NCI-H82 (cell line): ENCODE results near the gene NOL3.

Source experiments
- DNase-seq: peaks from one replicate; lab custom pipeline; 2025; lab: John Stamatoyannopoulos, UW

NOL3 gene

DNA sequence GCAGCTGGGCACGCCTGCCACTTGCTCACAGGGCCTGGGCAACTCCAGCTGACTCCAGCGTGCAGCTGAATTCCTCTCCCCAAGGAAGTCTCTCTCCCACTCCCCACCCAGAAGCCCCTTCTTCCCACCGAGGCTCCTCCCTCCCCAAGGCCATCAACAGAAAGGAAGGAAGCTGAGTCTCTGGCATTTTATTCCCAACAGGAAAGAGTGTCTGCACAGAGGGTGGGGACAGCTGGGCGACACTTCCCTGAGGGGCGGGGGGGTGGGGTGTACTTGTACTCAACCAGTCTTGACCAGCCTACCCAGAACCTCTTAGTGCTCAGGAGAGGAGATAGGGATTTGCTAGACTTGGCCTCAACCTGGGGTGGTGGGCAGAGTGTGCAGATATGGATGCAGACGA, 19.7 kb downstream of the NOL3 start, which contains the start of gene EXOC3L1:
EXOC3L1 (minus strand) TSS at position 96 of the 400 bp plus-strand sequence. CDS start 460 bp downstream, outside the sequence.
- peak; percentile 23 for DNase-seq

GRCh38 chr16:67190448-67191399, 20.4 kb downstream of the NOL3 start:
- no peak for DNase-seq

DNA sequence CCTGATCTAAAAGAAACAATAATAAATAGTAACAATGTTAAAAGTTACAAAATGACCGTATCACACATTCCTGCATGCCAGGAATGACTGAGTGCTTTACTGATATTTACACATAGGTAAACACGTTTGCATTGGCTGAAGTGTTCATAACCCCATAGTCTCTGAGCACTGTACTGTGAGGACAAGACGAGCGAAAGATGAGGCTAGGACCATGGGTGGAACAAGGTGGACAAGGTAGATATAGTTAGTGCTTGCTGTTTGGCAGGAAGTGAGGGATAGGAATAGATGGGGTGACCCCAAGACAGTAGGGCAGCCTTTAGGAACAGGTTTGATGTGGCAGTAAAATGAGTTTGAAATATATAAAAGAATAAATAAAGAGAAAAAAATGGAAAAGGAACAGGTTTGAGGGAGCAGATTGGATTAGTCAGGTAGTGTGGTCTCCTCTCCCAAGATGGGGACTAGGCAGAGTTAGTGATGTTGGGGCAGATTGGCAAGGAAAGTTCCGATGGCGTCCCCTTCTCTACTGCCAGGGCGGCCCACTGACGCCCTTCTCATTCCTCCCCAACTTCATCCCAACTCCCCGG, 21.2 kb downstream of the NOL3 start:
- no peak for DNase-seq

DNA sequence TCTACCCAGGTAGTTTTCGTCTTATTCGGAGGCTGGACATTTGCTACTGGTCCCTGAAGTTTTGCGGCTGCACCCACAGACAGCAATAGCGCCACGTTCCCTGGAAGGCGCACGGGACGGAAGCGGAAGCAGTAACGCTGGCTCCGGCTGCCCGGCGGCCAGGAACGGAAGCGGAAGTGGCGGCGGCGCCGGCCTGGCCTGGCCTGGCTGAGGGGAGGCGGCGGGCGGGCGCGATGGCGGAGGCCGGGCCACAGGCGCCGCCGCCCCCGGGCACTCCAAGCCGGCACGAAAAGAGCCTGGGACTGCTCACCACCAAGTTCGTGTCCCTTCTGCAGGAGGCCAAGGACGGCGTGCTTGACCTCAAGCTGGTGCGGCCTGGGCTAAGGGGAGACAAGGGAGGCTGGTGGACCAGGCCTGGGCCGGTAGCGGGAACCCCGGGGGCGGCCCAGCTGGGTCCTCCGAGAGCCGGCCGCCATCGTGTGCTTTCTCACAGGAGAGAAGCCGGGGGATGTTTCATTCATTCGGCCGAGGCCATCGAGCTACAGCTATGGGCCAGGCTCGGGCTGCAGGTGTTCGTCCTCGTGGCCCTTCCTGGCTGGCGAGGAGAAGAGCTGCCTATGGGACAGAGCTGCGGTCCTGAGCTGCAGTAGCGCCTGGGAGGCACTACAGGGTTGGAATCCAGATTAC, 21.8 kb downstream of the NOL3 start, which contains the start of gene E2F4:
E2F4 (plus strand) TSS at position 161 of the 687 bp plus-strand sequence; CDS start at position 234, 73 bp downstream.
- peak; percentile 92 for DNase-seq

- DNase-seq = no peak
These were observed 22.5 kb downstream of the NOL3 start for GRCh38 chr16:67192781-67193361.

DNA sequence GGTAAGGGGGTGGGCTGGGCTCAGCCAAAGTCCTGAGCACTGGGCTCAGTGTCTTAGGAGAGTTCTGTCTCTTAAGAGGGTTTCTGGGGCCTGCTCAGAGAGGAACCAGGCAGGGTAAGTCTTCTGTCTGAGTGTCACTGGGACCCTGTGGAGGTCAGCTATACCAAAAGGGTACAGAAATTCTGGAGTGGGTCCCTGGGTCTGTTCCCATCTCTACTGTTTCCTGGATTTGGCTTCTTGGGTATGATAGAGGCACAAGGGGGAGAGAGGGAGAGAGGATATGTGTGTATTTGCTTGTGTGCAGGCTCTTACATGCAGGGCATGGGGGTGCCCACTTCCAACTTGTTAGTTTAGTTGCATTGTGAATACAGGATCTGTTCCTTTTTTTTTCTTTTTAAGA, 23.2 kb downstream of the NOL3 start:
- no peak for DNase-seq

- DNase-seq = no peak
These were observed 23.9 kb downstream of the NOL3 start for GRCh38 chr16:67194260-67194659.

DNA sequence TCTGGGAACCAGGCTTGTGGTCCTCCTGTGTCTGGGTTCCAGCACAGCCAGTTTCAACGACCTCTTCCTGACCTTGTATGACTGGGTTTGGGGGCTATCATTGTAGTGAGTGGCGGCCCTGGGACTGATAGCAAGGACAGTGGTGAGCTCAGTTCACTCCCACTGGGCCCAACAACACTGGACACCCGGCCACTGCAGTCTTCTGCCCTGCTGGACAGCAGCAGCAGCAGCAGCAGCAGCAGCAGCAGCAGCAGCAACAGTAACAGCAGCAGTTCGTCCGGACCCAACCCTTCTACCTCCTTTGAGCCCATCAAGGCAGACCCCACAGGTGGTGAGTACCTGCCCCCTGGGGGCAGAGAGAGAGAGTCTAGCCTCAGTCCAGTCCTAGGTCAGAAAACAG, 25.3 kb downstream of the NOL3 start:
- no peak for DNase-seq

DNA sequence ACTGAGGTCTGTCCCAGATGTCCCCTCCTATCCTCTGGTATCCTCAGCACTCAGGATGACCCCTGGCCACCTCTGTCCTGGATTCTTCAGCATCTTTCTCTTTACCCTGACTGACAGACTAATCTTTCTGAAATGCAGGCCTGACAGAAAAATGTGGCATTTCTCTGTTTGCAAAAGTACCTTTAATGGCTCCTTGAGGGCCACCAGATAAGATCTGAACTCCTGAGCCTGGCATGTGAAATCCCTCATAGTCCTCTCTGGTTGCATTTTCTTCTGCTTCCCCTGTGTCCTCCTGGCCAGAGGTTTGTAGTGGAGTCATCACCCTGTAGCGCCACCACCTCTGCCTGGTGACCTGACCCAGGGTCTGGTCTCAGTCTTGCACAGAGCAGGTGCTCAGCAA, 26.5 kb downstream of the NOL3 start:
- no peak for DNase-seq

- DNase-seq = no peak
These were observed 27.4 kb downstream of the NOL3 start for GRCh38 chr16:67197704-67198103.

DNA sequence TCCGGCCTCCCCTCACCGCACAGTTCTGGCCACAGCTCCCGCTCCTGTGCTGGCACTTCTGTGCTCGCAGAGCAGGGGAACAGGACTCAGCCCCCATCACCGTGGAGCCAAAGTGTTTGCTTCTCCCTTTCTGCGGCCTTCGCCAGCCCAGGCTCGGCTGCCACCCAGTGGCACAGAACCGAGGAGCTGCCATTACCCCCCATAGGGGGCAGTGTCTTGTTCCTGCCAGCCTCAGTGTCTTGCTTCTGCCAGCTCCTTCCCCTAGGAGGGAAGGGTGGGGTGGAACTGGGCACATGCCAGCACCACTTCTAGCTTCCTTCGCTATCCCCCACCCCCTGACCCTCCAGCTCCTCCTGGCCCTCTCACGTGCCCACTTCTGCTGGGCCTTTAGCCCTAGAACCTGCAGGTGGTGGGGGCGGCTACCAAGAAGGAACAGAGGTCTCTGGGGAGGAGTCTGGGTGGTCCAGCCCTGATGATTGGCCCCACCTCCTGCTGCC, 27.9 kb downstream of the NOL3 start:
- DNase-seq = no peak

- no peak for DNase-seq
These were observed 28.9 kb downstream of the NOL3 start, which contains the start of gene ELMO3 for GRCh38 chr16:67199011-67199807. Gene ELMO3 (plus strand): TSS chr16:67199131. CDS start chr16:67199327, 196 bp downstream.

DNA sequence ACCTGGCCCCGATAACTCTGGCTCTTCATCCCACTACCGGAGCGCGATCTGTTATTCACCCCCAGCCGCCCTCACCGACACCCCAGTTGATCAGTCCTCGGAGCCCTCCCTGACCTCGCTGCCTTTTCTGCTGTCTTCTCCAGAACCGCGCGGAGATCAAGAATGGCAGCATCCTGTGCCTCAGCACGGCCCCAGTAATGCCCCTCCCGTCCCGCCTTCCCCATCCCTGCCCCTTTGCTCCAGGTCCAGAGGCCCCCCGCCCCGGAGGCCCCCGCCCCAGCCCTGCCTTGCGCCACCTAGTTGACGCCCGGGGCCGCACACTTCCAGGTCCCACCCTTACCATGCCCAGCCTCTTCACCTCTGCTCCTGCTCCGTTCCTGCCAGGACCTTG, 29.5 kb downstream of the NOL3 start:
- DNase-seq = no peak

DNA sequence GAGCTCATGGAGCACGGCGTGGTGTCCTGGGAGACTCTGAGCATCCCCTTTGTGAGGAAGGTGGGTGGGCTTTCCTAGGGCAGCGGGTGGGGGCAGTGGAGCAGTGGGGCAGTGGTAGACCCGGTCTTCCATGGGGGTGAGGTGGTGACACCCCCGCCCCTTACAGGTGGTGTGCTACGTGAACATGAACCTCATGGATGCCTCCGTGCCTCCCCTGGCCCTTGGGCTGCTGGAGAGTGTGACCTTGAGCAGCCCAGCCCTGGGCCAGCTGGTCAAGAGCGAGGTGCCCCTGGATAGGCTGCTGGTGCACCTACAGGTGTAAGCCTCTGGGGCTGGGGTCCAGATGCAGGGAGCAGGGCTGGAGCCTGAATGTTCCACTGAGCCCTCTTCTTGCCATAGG, 30.2 kb downstream of the NOL3 start:
- no peak for DNase-seq

GRCh38 chr16:67201411-67202345, 31.3 kb downstream of the NOL3 start:
- no peak for DNase-seq

DNA sequence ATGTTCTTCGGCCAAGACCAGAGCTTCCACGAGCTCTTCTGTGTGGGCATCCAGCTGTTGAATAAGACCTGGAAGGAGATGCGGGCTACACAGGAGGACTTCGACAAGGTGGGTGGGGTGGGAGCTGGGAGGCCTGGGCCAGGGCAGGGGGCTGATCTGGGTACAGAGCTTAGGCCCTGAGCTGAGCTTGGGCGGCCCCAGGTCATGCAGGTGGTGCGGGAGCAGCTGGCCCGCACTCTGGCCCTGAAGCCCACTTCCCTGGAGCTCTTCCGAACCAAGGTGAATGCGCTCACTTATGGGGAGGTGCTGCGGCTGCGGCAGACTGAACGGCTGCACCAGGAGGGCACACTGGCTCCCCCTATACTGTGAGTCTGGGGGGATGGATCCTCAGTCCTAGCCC, 32.1 kb downstream of the NOL3 start:
- no peak for DNase-seq

DNA sequence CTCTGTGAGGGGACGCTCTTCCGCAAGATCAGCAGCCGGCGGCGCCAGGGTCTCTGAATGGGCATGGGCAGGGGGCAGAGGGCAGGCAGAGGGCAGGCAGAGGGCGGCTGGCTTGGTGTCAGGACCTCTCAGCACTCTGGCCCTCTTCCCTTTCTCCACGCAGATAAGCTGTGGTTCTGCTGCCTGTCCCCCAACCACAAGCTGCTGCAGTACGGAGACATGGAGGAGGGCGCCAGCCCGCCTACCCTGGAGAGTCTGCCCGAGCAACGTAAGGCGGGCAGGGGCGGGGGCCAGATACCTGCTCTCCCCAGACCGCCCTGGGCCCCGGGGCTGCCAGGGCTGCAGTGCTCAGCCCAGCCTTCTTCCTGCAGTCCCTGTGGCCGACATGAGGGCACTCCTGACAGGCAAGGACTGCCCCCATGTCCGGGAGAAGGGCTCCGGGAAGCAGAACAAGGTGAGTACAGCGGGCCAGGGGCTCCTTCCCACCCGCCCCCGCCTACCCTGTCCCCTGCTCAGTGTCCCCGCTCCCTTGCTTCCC, 32.7 kb downstream of the NOL3 start:
- DNase-seq = no peak

- no peak for DNase-seq
These were observed 33.7 kb downstream of the NOL3 start for GRCh38 chr16:67204076-67204475.

- DNase-seq = no peak
These were observed 35.9 kb downstream of the NOL3 start for GRCh38 chr16:67206129-67206837.
